HG02759 (cell line): Measurements from ENCODE around the gene ACOT7.
"Not testable (repeated sequence)": the region's sequence is repeated elsewhere in the genome, so short reads cannot be mapped to it uniquely, and the experiment has no call there.

Source experiments
- ATAC-seq: cut with Tn5 transposase; IDR thresholded peaks from one replicate; pipeline ENCODE4 v1.9.1; 2021; ENCODE audit warnings: mild to moderate bottlenecking, moderate library complexity; ENCODE audit not compliant: unreplicated experiment

ACOT7 gene

GRCh38 chr1:6317098-6317760 lies 76.3 kb downstream of the ACOT7 start:
- no peak for ATAC-seq

- ATAC-seq: no peak
These were observed 77.1 kb downstream of the ACOT7 start for GRCh38 chr1:6316240-6317097.

- no peak for ATAC-seq
These were observed 79.1 kb downstream of the ACOT7 start for GRCh38 chr1:6314503-6314902.

- ATAC-seq: no peak
These were observed 80.0 kb downstream of the ACOT7 start for GRCh38 chr1:6313393-6314200.

- no peak for ATAC-seq
These were observed 83.3 kb downstream of the ACOT7 start for GRCh38 chr1:6310116-6310848.

GRCh38 chr1:6309564-6309963 lies 84.0 kb downstream of the ACOT7 start:
- ATAC-seq: no peak

- no peak for ATAC-seq
These were observed 85.1 kb downstream of the ACOT7 start for GRCh38 chr1:6308449-6308848.

GRCh38 chr1:6307682-6308081 lies 85.9 kb downstream of the ACOT7 start:
- not testable (repeated sequence) for ATAC-seq

GRCh38 chr1:6307099-6307498 lies 86.5 kb downstream of the ACOT7 start:
- no peak for ATAC-seq

- ATAC-seq: no peak
These were observed 90.1 kb downstream of the ACOT7 start for GRCh38 chr1:6303397-6304012.

- ATAC-seq: no peak
These were observed 91.0 kb downstream of the ACOT7 start for GRCh38 chr1:6302568-6302967.

GRCh38 chr1:6301526-6301925 lies 92.0 kb downstream of the ACOT7 start:
- no peak for ATAC-seq

- ATAC-seq: no peak
These were observed 93.1 kb downstream of the ACOT7 start for GRCh38 chr1:6300342-6301048.

GRCh38 chr1:6299557-6300165 lies 93.9 kb downstream of the ACOT7 start:
- no peak for ATAC-seq

- ATAC-seq: no peak
These were observed 94.6 kb downstream of the ACOT7 start for GRCh38 chr1:6298940-6299465.

- ATAC-seq: no peak
These were observed 95.0 kb downstream of the ACOT7 start for GRCh38 chr1:6298530-6298929.

GRCh38 chr1:6295910-6296309 lies 97.7 kb downstream of the ACOT7 start:
- no peak for ATAC-seq

GRCh38 chr1:6294890-6295556 lies 98.5 kb downstream of the ACOT7 start:
- no peak for ATAC-seq
